SK-N-SH treated with all-trans-retinoic acid at 6 μM for 48 hours (cell line): ENCODE data around the gene M1AP.

Experiments used
- ATAC-seq: fragments of 200-7000 bp; cut with Tn5 transposase; 3 replicates; pipeline ENCODE4 v1.9.1; 2020; ENCODE audit warnings: mild to moderate bottlenecking, moderate library complexity
- ARNTL ChIP-seq: fragments of 450-650 bp; formaldehyde crosslinking; IDR thresholded peaks from 2 replicates; pipeline ENCODE4 v1.5.0; 2020; ENCODE audit warnings: low read depth, mild to moderate bottlenecking, moderate library complexity, borderline replicate concordance
- BACH2 ChIP-seq: fragments of 250-450 bp; sonication (Bioruptor Pico); IDR thresholded peaks from 2 replicates; pipeline ENCODE4 v1.9.0; 2021; ENCODE audit warnings: mild to moderate bottlenecking, borderline replicate concordance
- CSDC2 ChIP-seq: fragments of 250-450 bp; sonication (Bioruptor Pico); IDR thresholded peaks from 2 replicates; pipeline ENCODE4 v1.5.0; 2020; ENCODE audit warnings: mild to moderate bottlenecking, moderate library complexity
- CSRNP3 ChIP-seq: fragments of 250-450 bp; sonication (Bioruptor Pico); IDR thresholded peaks from 2 replicates; pipeline ENCODE4 v1.5.1; 2021; ENCODE audit warnings: mild to moderate bottlenecking, moderate library complexity
- ESRRG ChIP-seq: fragments of 250-450 bp; sonication (Bioruptor Pico); IDR thresholded peaks from 2 replicates; pipeline ENCODE4 v1.6.1; 2021; ENCODE audit warnings: mild to moderate bottlenecking
- GLIS3 ChIP-seq: fragments of 250-450 bp; sonication (Bioruptor Pico); IDR thresholded peaks from 2 replicates; pipeline ENCODE4 v1.5.0; 2020; ENCODE audit warnings: mild to moderate bottlenecking, moderate library complexity
- ISL1 ChIP-seq: fragments of 250-450 bp; sonication (Bioruptor Pico); IDR thresholded peaks from 2 replicates; pipeline ENCODE4 v2.1.2; 2022; ENCODE audit warnings: mild to moderate bottlenecking, moderate library complexity
- OSR1 ChIP-seq: fragments of 250-450 bp; sonication (Bioruptor Pico); IDR thresholded peaks from 2 replicates; pipeline ENCODE4 v1.8.0; 2022; ENCODE audit warnings: moderate library complexity, mild to moderate bottlenecking, inconsistent platforms
- PATZ1 ChIP-seq: fragments of 250-450 bp; sonication (Bioruptor Pico); IDR thresholded peaks from 2 replicates; pipeline ENCODE4 v1.8.0; 2020; ENCODE audit warnings: mild to moderate bottlenecking, moderate library complexity, borderline replicate concordance
- POU6F1 ChIP-seq: fragments of 250-450 bp; sonication (Bioruptor Pico); IDR thresholded peaks from 2 replicates; pipeline ENCODE4 v1.8.0; 2021; ENCODE audit warnings: low read depth, mild to moderate bottlenecking, moderate library complexity, borderline replicate concordance
- PPARA ChIP-seq: fragments of 250-450 bp; sonication (Bioruptor Pico); IDR thresholded peaks from 2 replicates; pipeline ENCODE4 v1.5.0; 2020; ENCODE audit warnings: mild to moderate bottlenecking, borderline replicate concordance
- RARB ChIP-seq: fragments of 250-450 bp; sonication (Bioruptor Pico); IDR thresholded peaks from 2 replicates; pipeline ENCODE4 v1.8.0; 2021; ENCODE audit warnings: mild to moderate bottlenecking, moderate library complexity
- SNAI2 ChIP-seq: fragments of 250-450 bp; sonication (Bioruptor Pico); IDR thresholded peaks from 2 replicates; pipeline ENCODE4 v1.5.0; 2020; ENCODE audit warnings: mild to moderate bottlenecking, moderate library complexity
- TCF4 ChIP-seq: fragments of 250-450 bp; sonication (Bioruptor Pico); IDR thresholded peaks from 2 replicates; pipeline ENCODE4 v1.8.0; 2021; ENCODE audit warnings: mild to moderate bottlenecking, moderate library complexity, borderline replicate concordance
- TOX ChIP-seq: fragments of 250-450 bp; sonication (Bioruptor Pico); IDR thresholded peaks from 2 replicates; pipeline ENCODE4 v1.8.0; 2021; ENCODE audit warnings: mild to moderate bottlenecking, moderate library complexity, borderline replicate concordance
- TSHZ2 ChIP-seq: fragments of 250-450 bp; sonication (Bioruptor Pico); IDR thresholded peaks from 2 replicates; pipeline ENCODE4 v1.5.0; 2020; ENCODE audit warnings: mild to moderate bottlenecking, moderate library complexity
- ZC3H10 ChIP-seq: fragments of 250-450 bp; sonication (Bioruptor Pico); IDR thresholded peaks from 2 replicates; pipeline ENCODE4 v1.5.1; 2021; ENCODE audit warnings: mild to moderate bottlenecking, moderate library complexity
- ZFP3 ChIP-seq: fragments of 250-450 bp; sonication (Bioruptor Pico); IDR thresholded peaks from 2 replicates; pipeline ENCODE4 v1.5.0; 2020; ENCODE audit warnings: mild to moderate bottlenecking, moderate library complexity
- ZFP30 ChIP-seq: fragments of 450-650 bp; formaldehyde crosslinking; IDR thresholded peaks from 2 replicates; pipeline ENCODE4 v1.5.0; 2022; ENCODE audit warnings: mild to moderate bottlenecking, moderate library complexity
- ZNF565 ChIP-seq: fragments of 450-650 bp; formaldehyde crosslinking; conservative IDR thresholded peaks from 2 replicates; pipeline ENCODE4 v1.5.0; 2020; ENCODE audit warnings: low read depth, mild to moderate bottlenecking, moderate library complexity
- ZNF70 ChIP-seq: fragments of 450-650 bp; formaldehyde crosslinking; IDR thresholded peaks from 2 replicates; pipeline ENCODE4 v1.5.0; 2020; ENCODE audit warnings: mild to moderate bottlenecking, moderate library complexity
- ZNF8 ChIP-seq: fragments of 450-650 bp; formaldehyde crosslinking; IDR thresholded peaks from 2 replicates; pipeline ENCODE4 v1.5.0; 2020; ENCODE audit warnings: mild to moderate bottlenecking, moderate library complexity
- TF ChIP-seq, protein P1 (sequence below): fragments of 250-450 bp; sonication (Bioruptor Pico); IDR thresholded peaks from 2 replicates; pipeline ENCODE4 v1.5.1; 2020; ENCODE audit warnings: low read depth, mild to moderate bottlenecking, moderate library complexity

Gene M1AP

GRCh38 chr2:74690571-74690970, 42.4 kb upstream of the M1AP start:
- ATAC-seq: peak; percentile 96
- no peak for TF ChIP-seq ZC3H10 (CRISPR knock-in tag)
- no peak for TF ChIP-seq ZNF565
- no peak for TF ChIP-seq ESRRG (CRISPR knock-in tag)
- TF ChIP-seq CSDC2 (CRISPR knock-in tag): no peak
- TF ChIP-seq ISL1 (CRISPR knock-in tag): no peak

GRCh38 chr2:74689671-74690070, 41.5 kb upstream of the M1AP start:
- no peak for ATAC-seq
- TF ChIP-seq PPARA (CRISPR knock-in tag) (no peak), ISL1 (CRISPR knock-in tag) (no peak), ZNF8 (CRISPR knock-in tag) (no peak), ZFP30 (CRISPR knock-in tag) (no peak), TSHZ2 (no peak), OSR1 (no peak), ESRRG (CRISPR knock-in tag) (no peak), SNAI2 (CRISPR knock-in tag) (no peak), ZC3H10 (CRISPR knock-in tag) (no peak), CSDC2 (CRISPR knock-in tag) (no peak), ZNF70 (no peak), PATZ1 (CRISPR knock-in tag) (no peak), CSRNP3 (CRISPR knock-in tag) (no peak), POU6F1 (no peak), BACH2 (CRISPR knock-in tag) (no peak), ARNTL (CRISPR knock-in tag) (no peak), TOX (no peak), TCF4 (CRISPR knock-in tag) (no peak)
- TF ChIP-seq, protein P1, sequence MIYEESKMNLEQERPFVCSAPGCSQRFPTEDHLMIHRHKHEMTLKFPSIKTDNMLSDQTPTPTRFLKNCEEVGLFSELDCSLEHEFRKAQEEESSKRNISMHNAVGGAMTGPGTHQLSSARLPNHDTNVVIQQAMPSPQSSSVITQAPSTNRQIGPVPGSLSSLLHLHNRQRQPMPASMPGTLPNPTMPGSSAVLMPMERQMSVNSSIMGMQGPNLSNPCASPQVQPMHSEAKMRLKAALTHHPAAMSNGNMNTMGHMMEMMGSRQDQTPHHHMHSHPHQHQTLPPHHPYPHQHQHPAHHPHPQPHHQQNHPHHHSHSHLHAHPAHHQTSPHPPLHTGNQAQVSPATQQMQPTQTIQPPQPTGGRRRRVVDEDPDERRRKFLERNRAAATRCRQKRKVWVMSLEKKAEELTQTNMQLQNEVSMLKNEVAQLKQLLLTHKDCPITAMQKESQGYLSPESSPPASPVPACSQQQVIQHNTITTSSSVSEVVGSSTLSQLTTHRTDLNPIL (CRISPR knock-in tag): no peak

DNA sequence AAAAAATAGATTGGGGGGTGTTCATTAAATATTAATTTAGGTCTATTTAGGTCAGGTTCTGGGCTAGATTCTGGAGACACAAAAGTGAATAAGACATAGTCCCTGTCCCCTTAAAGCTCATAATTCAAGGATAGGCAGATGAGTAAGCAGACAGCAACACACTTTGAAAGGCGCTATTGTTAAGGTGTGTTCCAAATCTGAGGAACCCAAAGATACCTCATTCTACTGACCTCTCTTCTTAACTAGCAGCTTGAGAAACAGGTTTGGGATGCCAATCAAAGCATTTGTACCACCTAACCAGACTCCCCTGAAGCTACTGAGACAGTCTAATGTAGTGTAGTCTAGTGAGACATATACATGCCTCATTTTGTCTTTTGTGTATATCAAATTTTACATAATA, 40.8 kb upstream of the M1AP start:
- no peak for ATAC-seq
- no peak for TF ChIP-seq BACH2 (CRISPR knock-in tag)
- no peak for TF ChIP-seq ZNF8 (CRISPR knock-in tag)
- TF ChIP-seq TSHZ2: no peak
- no peak for TF ChIP-seq RARB
- no peak for TF ChIP-seq TCF4 (CRISPR knock-in tag)
- TF ChIP-seq ZNF565: no peak
- no peak for TF ChIP-seq ESRRG (CRISPR knock-in tag)
- TF ChIP-seq POU6F1: no peak
- no peak for TF ChIP-seq ZC3H10 (CRISPR knock-in tag)
- TF ChIP-seq CSRNP3 (CRISPR knock-in tag): no peak
- no peak for TF ChIP-seq ZNF70
- TF ChIP-seq SNAI2 (CRISPR knock-in tag): no peak
- TF ChIP-seq GLIS3 (CRISPR knock-in tag): no peak
- no peak for TF ChIP-seq ZFP3 (CRISPR knock-in tag)
